HCT116 (cell line): Measurements from ENCODE around the gene INPP5J. TPM values are rescaled to one million over a fixed set of nuclear protein-coding genes. Genes with fewer than 3 reads are reported as not detected.

Experiments used
- ATAC-seq: fragments of 200-7000 bp; cut with Tn5 transposase; 2 replicates; pipeline ENCODE4 v1.9.1; 2020; ENCODE audit warnings: mild to moderate bottlenecking, moderate library complexity
- BruUV-seq: library from RNA; stranded (reverse); fragments of 400-500 nt; replicated peaks from 2 replicates; lab custom pipeline; 2021; lab: Mats Ljungman, UMichigan
- CTCF ChIA-PET: fragments of 300-600 bp; sonication (Branson Sonifier 250); formaldehyde crosslinking; loops from one replicate; lab custom pipeline; 2021; ENCODE audit warnings: antibody characterized with exemption; lab: Charles Lee
- POLR2A ChIA-PET: fragments of 300-600, 350-600 bp; sonication (Branson Sonifier 250); formaldehyde crosslinking; loops from one replicate; lab custom pipeline; 2021; ENCODE audit warnings: antibody characterized with exemption; lab: Charles Lee
- RAD21 ChIA-PET, 2 experiments: fragments of 300-600 bp; sonication (Branson Sonifier 250); formaldehyde crosslinking; loops; one replicate each; lab custom pipeline; 2023; ENCODE audit warnings: low total read pairs in 2 of 2; ENCODE audit not compliant: uncharacterized antibody in 2 of 2, unreplicated experiment in 2 of 2, low non-redundant PET in 1 of 2; lab: Charles Lee
- DNase-seq: peaks from one replicate; pipeline ENCODE4 v3.0.0-alpha.2; 2010; ENCODE audit warnings: low read depth, low spot score
- H2AFZ ChIP-seq: fragments of 200-600 bp; shearing (Covaris generic), sonication (generic); 2 replicates; pipeline ENCODE4 v1.6.1; 2017; ENCODE audit warnings: low read depth, mixed run types, mixed read lengths, antibody characterized with exemption, low read length; ENCODE audit not compliant: poor library complexity, severe bottlenecking
- H3K27ac ChIP-seq: 2 replicates; pipeline ENCODE4 v1.5.1; 2012; ENCODE audit warnings: low read depth, low read length
- H3K27me3 ChIP-seq: fragments of 200-600 bp; sonication (generic); 2 replicates; pipeline ENCODE4 v1.6.1; 2016; ENCODE audit warnings: mixed run types, low read length, mixed read lengths; ENCODE audit not compliant: insufficient read depth
- H3K36me3 ChIP-seq, 2 experiments: fragments of 200-500 bp in 1 of 2; fragments of 200-600 bp in 1 of 2; sonication (Bioruptor generic) in 1 of 2; sonication (generic) in 1 of 2; 2 replicates each; pipeline versions ENCODE4 v1.5.1 to v1.6.1; 2014 to 2016; ENCODE audit warnings: low read length in 2 of 2, inconsistent platforms in 1 of 2, mixed read lengths in 1 of 2, mixed run types in 1 of 2; ENCODE audit not compliant: insufficient read depth in 2 of 2, control insufficient read depth in 1 of 2
- H3K4me1 ChIP-seq, 2 experiments: fragments of 200-600 bp in 1 of 2; sonication (generic) in 1 of 2; 2 replicates each; pipeline versions ENCODE4 v1.5.1 to v1.6.1; 2012 to 2017; ENCODE audit warnings: low read length in 2 of 2, inconsistent platforms in 1 of 2, mild to moderate bottlenecking in 1 of 2, mixed read lengths in 1 of 2, mixed run types in 1 of 2, moderate library complexity in 1 of 2; ENCODE audit not compliant: insufficient read depth in 2 of 2, control insufficient read depth in 1 of 2
- H3K4me2 ChIP-seq: fragments of 200-600 bp; sonication (generic); 2 replicates; pipeline ENCODE4 v1.6.1; 2017; ENCODE audit warnings: mixed run types, low read length, mixed read lengths
- H3K4me3 ChIP-seq, 2 experiments: fragments of 200-600 bp in 1 of 2; sonication (generic) in 1 of 2; replicated peaks in 1 of 2; 2 replicates each; pipeline ENCODE4 v1.5.1; 2011 to 2016; ENCODE audit warnings: low read length in 2 of 2, control low read depth in 1 of 2, low read depth in 1 of 2, mild to moderate bottlenecking in 1 of 2, mixed read lengths in 1 of 2, mixed run types in 1 of 2
- H3K79me2 ChIP-seq: fragments of 200-600 bp; sonication (generic); 2 replicates; pipeline ENCODE4 v1.6.1; 2017; ENCODE audit warnings: mild to moderate bottlenecking, mixed run types, low read length, moderate library complexity, mixed read lengths; ENCODE audit not compliant: insufficient read depth
- H3K9ac ChIP-seq: fragments of 200-600 bp; sonication (generic); 2 replicates; pipeline ENCODE4 v1.6.1; 2016; ENCODE audit warnings: low read length, mixed read lengths
- H3K9me2 ChIP-seq: fragments of 200-600 bp; sonication (generic), shearing (Covaris generic); 2 replicates; pipeline ENCODE4 v1.6.1; 2017; ENCODE audit warnings: mixed run types, mild to moderate bottlenecking, moderate library complexity; ENCODE audit not compliant: insufficient read depth
- H3K9me3 ChIP-seq, 2 experiments: fragments of 200-500 bp in 1 of 2; fragments of 200-600 bp in 1 of 2; sonication (Bioruptor generic) in 1 of 2; sonication (generic) in 1 of 2; 2 replicates each; pipeline ENCODE4 v1.6.1; 2014 to 2017; ENCODE audit warnings: low read length in 2 of 2, mixed read lengths in 2 of 2, inconsistent platforms in 1 of 2, low read depth in 1 of 2, mild to moderate bottlenecking in 1 of 2, mixed run types in 1 of 2, moderate library complexity in 1 of 2; ENCODE audit not compliant: control insufficient read depth in 1 of 2, insufficient read depth in 1 of 2
- H4K20me1 ChIP-seq: fragments of 200-600 bp; sonication (generic), shearing (Covaris generic); 2 replicates; pipeline ENCODE4 v1.6.1; 2017; ENCODE audit warnings: mixed run types, mild to moderate bottlenecking, moderate library complexity; ENCODE audit not compliant: insufficient read depth
- EZH2 ChIP-seq: fragments of 200-600 bp; sonication (generic); IDR thresholded peaks from 2 replicates; pipeline ENCODE4 v1.6.1; 2017; ENCODE audit warnings: antibody characterized with exemption, mixed run types
- EZH2phosphoT487 ChIP-seq: fragments of 200-600 bp; IDR thresholded peaks from 2 replicates; pipeline ENCODE4 v1.6.1; 2018; ENCODE audit warnings: antibody characterized with exemption, borderline replicate concordance
- FOSL1 ChIP-seq: IDR thresholded peaks from 2 replicates; pipeline ENCODE4 v1.6.1; 2012; ENCODE audit warnings: low read depth
- SP1 ChIP-seq: IDR thresholded peaks from 2 replicates; pipeline ENCODE4 v1.6.1; 2012; ENCODE audit warnings: low read depth
- TCF7L2 ChIP-seq: IDR thresholded peaks from 2 replicates; pipeline ENCODE4 v1.7.0; 2011; ENCODE audit warnings: borderline replicate concordance, inconsistent platforms; ENCODE audit not compliant: insufficient read depth, insufficient read length; ENCODE audit errors: extremely low read depth
- YY1 ChIP-seq: IDR thresholded peaks from 2 replicates; pipeline ENCODE4 v1.6.1; 2011; ENCODE audit warnings: low read length, low read depth, moderate library complexity, mild to moderate bottlenecking; ENCODE audit not compliant: insufficient replicate concordance; ENCODE audit errors: extremely low read depth
- ZFX ChIP-seq: fragments of 450-650 bp; IDR thresholded peaks from 2 replicates; pipeline ENCODE4 v1.6.1; 2017
- intact Hi-C: fragments of 100-400 bp; cut with micrococcal nuclease; formaldehyde crosslinking; loops from 2 replicates; pipeline ENCODE4 v1.10.0; 2022
- total RNA-seq: library from RNA; stranded (reverse); gene quantifications from one replicate; pipeline ENCODE4 v1.2.1, GENCODE V29; 2021; ENCODE audit not compliant: unreplicated experiment
- TF ChIP-seq, protein P1 (sequence below): IDR thresholded peaks from 2 replicates; pipeline ENCODE4 v1.6.1; 2012; ENCODE audit warnings: low read depth

INPP5J gene
- total RNA-seq, 1 experiment from 2014 or later = 8.9 TPM

DNA sequence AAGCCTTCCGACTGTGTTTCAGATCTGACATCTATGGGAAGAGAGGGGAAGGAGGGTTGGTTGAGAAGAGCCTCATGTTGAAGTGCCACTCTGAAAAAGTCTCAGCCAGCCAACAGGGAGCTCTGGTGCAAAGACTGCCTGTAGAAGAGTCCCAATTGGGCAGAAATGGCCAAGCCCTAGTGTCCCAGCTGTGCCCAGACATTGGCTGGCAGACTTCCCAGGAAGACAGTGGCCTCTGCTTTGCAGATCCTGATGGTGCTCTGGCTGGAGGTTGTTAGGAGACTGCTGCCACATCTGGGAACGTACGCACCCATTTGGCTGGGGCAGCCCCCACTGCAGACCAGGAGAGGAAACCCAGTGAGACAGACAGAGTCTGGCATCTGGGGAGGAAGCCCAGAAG, 20.8 kb downstream of the INPP5J start:
- H3K9me2 ChIP-seq = no peaks in the 10 kb centered on the region
- intact Hi-C loops = no loop called here
- H3K79me2 ChIP-seq = no peaks in the 10 kb centered on the region
- no peak overlapping the region for H3K4me2 ChIP-seq
- H3K36me3 ChIP-seq = no peaks in the 10 kb centered on the region
- H2AFZ ChIP-seq = no peak overlapping the region
- ATAC-seq = no peak
- no peak overlapping the region for H3K9ac ChIP-seq
- no peaks in the 10 kb centered on the region for H3K9me3 ChIP-seq
- H4K20me1 ChIP-seq = no peaks in the 10 kb centered on the region
- no peak overlapping the region for H3K27ac ChIP-seq
- CTCF ChIA-PET = interaction anchor here (3.1 kb wide), 1 partner anchor 36 kb away, joined by 19 read pairs; the partner anchor contains the start of gene SELENOM
- no peak for TF ChIP-seq EZH2
- no peak for TF ChIP-seq ZFX
- no peak for TF ChIP-seq YY1
- TF ChIP-seq, protein P1, sequence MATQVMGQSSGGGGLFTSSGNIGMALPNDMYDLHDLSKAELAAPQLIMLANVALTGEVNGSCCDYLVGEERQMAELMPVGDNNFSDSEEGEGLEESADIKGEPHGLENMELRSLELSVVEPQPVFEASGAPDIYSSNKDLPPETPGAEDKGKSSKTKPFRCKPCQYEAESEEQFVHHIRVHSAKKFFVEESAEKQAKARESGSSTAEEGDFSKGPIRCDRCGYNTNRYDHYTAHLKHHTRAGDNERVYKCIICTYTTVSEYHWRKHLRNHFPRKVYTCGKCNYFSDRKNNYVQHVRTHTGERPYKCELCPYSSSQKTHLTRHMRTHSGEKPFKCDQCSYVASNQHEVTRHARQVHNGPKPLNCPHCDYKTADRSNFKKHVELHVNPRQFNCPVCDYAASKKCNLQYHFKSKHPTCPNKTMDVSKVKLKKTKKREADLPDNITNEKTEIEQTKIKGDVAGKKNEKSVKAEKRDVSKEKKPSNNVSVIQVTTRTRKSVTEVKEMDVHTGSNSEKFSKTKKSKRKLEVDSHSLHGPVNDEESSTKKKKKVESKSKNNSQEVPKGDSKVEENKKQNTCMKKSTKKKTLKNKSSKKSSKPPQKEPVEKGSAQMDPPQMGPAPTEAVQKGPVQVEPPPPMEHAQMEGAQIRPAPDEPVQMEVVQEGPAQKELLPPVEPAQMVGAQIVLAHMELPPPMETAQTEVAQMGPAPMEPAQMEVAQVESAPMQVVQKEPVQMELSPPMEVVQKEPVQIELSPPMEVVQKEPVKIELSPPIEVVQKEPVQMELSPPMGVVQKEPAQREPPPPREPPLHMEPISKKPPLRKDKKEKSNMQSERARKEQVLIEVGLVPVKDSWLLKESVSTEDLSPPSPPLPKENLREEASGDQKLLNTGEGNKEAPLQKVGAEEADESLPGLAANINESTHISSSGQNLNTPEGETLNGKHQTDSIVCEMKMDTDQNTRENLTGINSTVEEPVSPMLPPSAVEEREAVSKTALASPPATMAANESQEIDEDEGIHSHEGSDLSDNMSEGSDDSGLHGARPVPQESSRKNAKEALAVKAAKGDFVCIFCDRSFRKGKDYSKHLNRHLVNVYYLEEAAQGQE = no peak
- TF ChIP-seq EZH2phosphoT487 = no peak
- TF ChIP-seq SP1 = no peak
- no peak for TF ChIP-seq FOSL1
- no peak for TF ChIP-seq TCF7L2
- TF ChIP-seq, all 23 proteins: peak for 0
- no peak overlapping the region for H3K4me3 ChIP-seq
- ChIA-PET RAD21 (no interaction called here), POLR2A (no interaction called here)
- H3K4me1 ChIP-seq = peaks cover 0 to 10% of the 10 kb centered on the region in 2 experiments; a peak in 2 of 4 replicates
- no peak for DNase-seq
- H3K27me3 ChIP-seq = no peaks in the 10 kb centered on the region
- no TSS peak for BruUV-seq
